Activated T-cell treated with anti-CD3 and anti-CD28 coated beads, Interleukin-2, amount 50 U/mL, for 24 hours (primary cell): ENCODE measurements around the gene RNF207.

Experiments
- DNase-seq: peaks from one replicate; pipeline ENCODE4 v3.0.0-alpha.2; 2020
- H3K27ac Mint-ChIP-seq: 2 replicates; pipeline ENCODE4 v1.8.0; 2020; ENCODE audit warnings: mild to moderate bottlenecking, mixed read lengths
- H3K27me3 Mint-ChIP-seq: 2 replicates; pipeline ENCODE4 v1.8.0; 2020; ENCODE audit warnings: mixed read lengths
- H3K36me3 Mint-ChIP-seq: 2 replicates; pipeline ENCODE4 v1.8.0; 2020; ENCODE audit warnings: low read depth, mixed read lengths
- H3K4me1 Mint-ChIP-seq: 2 replicates; pipeline ENCODE4 v1.8.0; 2020; ENCODE audit warnings: low read depth, mixed read lengths
- H3K4me3 Mint-ChIP-seq: 2 replicates; pipeline ENCODE4 v1.8.0; 2020; ENCODE audit warnings: mild to moderate bottlenecking, moderate library complexity, mixed read lengths
- H3K9me3 Mint-ChIP-seq: 2 replicates; pipeline ENCODE4 v1.8.0; 2020; ENCODE audit warnings: mixed read lengths

Gene RNF207, protein sequence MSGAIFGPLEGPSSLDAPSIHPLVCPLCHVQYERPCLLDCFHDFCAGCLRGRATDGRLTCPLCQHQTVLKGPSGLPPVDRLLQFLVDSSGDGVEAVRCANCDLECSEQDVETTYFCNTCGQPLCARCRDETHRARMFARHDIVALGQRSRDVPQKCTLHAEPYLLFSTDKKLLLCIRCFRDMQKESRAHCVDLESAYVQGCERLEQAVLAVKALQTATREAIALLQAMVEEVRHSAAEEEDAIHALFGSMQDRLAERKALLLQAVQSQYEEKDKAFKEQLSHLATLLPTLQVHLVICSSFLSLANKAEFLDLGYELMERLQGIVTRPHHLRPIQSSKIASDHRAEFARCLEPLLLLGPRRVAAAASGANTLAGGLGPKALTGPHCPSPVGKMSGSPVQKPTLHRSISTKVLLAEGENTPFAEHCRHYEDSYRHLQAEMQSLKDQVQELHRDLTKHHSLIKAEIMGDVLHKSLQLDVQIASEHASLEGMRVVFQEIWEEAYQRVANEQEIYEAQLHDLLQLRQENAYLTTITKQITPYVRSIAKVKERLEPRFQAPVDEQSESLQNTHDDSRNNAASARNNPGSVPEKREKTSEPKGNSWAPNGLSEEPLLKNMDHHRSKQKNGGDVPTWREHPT

DNA sequence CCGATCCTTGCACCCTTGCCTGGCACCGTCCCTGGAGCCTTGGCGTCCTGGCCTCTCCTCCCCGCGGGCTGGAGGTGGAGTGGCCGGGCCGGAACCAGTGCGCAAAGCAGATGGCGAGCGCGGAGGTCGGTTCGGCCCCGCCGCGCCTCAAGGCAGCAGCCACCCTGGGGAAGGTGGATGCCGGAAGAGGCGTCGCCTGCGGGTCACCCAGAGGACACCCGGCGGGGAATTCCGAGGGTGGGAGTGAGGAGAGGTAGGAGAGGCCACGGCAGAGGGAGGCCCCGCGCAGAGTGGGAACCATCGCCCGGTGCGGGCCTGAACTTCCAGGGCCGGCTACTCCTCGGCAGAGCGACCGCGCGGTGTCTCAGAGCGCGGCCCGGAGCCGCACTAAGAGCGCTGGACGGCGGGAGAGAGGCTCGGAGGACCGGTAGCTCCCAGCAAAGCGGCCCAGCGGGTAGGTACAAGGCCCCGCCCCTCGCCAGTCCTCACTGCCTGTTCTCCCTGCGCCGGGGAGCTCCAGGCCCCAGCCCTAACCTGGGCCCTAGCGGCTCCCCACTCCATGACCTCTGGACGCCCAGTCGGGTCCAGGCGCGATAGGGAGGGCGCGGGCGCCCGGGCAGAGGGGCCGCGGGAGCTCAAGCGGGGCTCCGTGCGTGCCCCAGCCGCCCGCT is at the start of gene RNF207:
Gene RNF207 (plus strand): TSS at position 271 of the 671 bp plus-strand sequence. CDS start 417 bp downstream, outside the sequence.
- no peaks in the 10 kb centered on the region for H3K9me3 Mint-ChIP-seq
- DNase-seq, result peak; percentile 83
- H3K27me3 Mint-ChIP-seq, result peaks cover 29% of the 10 kb centered on the region
- peaks cover 16% of the 10 kb centered on the region for H3K4me1 Mint-ChIP-seq
- no peaks in the 10 kb centered on the region for H3K36me3 Mint-ChIP-seq
- H3K4me3 Mint-ChIP-seq, result peak within 1 kb of the TSS; percentile 77
- H3K27ac Mint-ChIP-seq, result peak within 1 kb of the TSS; percentile 18

DNA sequence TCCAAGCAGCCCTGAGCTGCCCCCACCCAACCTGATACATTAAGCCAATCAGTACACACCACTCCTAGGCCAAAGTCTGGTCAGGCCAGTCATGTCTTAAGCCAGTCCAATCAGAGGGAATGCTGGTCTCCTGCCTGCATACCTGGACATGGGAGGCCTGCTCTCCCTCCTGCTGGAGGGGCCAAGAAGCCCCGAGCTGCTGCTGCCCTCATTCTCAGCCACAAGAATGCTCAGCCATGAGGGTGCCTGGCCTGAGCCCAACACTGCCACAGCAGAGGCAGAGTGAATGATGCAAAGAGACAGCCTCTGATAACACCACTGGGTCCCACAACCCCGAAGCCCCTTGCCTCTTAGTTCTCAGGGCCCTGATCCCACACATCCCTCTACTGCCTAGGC is 48.8 kb upstream of the RNF207 start:
- no peak for DNase-seq
- Mint-ChIP-seq H3K36me3 (no peaks in the 10 kb centered on the region), H3K4me1 (peaks cover 16% of the 10 kb centered on the region), H3K27ac (no peak overlapping the region), H3K4me3 (no peak overlapping the region), H3K9me3 (no peaks in the 10 kb centered on the region), H3K27me3 (peaks cover 23% of the 10 kb centered on the region)

DNA sequence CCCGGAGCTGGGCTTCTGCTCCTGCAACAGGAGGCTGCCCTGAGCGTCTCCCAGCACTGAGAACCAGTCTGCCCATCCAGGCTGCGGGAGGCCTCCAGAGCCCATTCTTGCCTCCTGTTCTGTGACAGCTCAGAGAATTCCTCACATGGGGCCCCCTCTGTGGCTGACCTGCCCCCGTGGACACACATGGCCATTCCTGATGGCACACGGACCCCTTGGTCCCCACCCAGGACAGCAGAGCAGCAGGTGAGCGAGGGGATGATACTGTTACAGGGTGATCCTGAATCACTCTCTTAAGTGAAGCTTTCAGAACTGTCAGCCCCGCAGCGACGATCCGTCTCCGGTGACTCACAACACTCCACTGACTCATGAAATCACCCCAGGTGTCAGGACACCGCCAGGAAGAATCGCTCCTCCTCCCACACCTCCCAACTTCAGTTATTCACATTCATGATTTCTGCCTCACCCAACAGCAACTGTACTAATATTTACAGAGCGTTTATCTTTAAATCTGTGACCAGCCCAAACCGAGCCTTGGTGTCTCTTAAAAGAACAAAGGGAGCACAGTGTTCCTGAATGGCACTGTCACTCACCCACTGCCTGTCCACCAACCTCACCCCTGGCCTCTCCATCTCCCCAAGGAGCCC is 48.3 kb upstream of the RNF207 start:
- H3K27ac Mint-ChIP-seq, result no peak overlapping the region
- DNase-seq, result no peak

DNA sequence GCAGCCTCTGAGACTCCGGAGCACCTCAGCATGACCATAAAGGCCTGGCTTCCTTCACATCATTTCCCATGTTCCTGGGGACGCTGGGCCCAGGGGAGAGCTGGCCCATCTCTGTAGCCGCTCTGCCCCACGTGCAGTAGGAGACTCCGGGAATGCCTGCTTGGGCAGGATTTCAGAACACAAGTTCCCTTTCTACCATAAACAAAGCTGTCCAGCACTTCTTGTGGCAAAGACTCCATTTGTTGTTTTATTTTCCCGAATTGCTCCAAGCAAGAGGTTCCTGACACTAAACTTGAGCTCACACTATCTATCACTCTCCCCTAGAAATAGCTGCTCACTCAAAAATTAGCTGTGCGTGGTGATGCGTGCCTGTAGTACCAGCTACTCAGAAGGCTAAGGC is 47.7 kb upstream of the RNF207 start:
- no peak for DNase-seq
- H3K27ac Mint-ChIP-seq, result no peak overlapping the region
- peaks cover 16% of the 10 kb centered on the region for H3K4me1 Mint-ChIP-seq
- no peaks in the 10 kb centered on the region for H3K36me3 Mint-ChIP-seq
- no peaks in the 10 kb centered on the region for H3K9me3 Mint-ChIP-seq
- H3K27me3 Mint-ChIP-seq, result peaks cover 23% of the 10 kb centered on the region
- no peak overlapping the region for H3K4me3 Mint-ChIP-seq

More for the DNA sequence above, 48.3 kb upstream of the RNF207 start:
- Mint-ChIP-seq H3K36me3 (no peaks in the 10 kb centered on the region), H3K4me1 (peaks cover 16% of the 10 kb centered on the region), H3K4me3 (no peak overlapping the region), H3K27me3 (peaks cover 23% of the 10 kb centered on the region), H3K9me3 (no peaks in the 10 kb centered on the region)

DNA sequence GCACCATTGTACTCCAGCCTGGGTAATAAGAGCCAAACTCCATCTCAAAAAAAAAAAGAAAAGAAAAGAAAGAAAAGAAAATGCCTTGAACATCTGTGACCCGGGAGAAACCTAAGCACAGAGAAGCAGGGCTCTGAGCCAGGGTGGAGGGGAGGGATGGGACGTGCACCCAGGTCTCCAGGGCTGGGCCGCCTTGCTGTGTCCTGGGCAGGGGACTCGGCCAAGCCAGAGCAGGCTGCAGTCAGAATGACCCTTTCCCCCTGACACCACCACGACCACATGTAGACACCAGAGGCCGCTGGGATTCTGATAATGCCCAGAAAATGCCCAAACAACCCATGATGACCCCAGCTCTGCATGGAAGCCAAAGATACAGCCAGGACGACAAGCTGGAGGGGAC is 43.6 kb upstream of the RNF207 start:
- H3K4me1 Mint-ChIP-seq, result peaks cover 7% of the 10 kb centered on the region
- no peaks in the 10 kb centered on the region for H3K9me3 Mint-ChIP-seq
- H3K27ac Mint-ChIP-seq, result no peak overlapping the region
- no peak for DNase-seq
- H3K27me3 Mint-ChIP-seq, result peaks cover 23% of the 10 kb centered on the region
- no peaks in the 10 kb centered on the region for H3K36me3 Mint-ChIP-seq
- no peak overlapping the region for H3K4me3 Mint-ChIP-seq

DNA sequence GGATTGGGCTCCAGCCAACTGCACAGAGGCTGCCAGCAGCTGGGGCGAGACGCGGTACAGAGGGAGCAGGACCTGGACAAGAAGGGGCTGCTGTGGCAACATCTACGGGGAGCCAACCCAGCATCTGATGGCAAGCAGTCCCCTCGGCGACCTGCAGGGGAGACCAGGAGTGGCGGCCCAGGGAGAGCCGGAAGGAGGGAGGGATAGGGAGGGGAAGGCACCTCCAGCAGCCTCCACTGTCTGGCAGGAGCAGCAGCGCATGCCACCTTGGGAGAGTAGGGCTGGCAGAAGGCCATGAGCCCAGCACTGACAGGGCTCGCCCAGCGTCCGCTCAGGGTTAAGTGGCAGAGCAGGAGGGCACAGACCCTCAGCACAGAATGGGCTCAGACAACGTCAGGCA is 43.1 kb upstream of the RNF207 start:
- no peaks in the 10 kb centered on the region for H3K9me3 Mint-ChIP-seq
- H3K36me3 Mint-ChIP-seq, result no peaks in the 10 kb centered on the region
- peaks cover 23% of the 10 kb centered on the region for H3K27me3 Mint-ChIP-seq
- no peak for DNase-seq
- peaks cover 3% of the 10 kb centered on the region for H3K4me1 Mint-ChIP-seq
- H3K4me3 Mint-ChIP-seq, result no peak overlapping the region
- no peak overlapping the region for H3K27ac Mint-ChIP-seq

DNA sequence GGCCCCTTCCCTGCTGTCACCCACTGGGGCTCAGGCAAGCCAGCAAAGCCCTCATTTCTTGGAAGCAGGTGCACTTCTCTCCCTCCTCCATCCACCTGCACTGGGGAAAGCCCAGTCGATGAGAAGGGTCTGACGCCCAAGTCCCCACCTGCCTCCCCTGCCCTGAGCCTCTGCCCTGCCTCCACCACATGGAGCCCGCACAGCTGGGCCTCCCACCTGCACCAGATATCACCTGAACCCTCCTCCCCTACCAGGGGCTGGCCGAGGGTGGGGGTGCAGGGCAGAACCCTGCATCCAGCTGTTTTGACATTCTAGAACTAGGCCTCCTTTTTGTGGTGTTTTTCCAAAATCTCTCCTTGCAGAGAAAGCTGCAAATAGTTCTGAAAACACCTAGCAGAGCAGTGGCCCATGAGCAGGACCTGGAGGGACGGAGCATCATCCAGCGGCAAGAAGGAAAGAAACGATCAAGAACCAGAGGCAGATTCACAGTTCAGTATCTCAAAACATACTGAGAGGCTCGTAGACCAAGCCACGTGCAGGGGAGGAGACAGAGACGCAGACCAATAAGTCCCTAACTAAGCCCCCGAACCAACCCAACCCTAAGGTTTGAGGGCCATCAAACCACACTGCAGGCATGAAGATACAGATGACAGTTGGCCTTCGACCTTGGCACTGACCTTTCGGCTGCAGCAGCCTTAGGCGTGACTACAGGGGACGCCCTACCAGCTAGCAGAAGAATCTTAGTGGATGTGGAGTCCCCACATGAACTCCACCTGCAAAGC is 42.5 kb upstream of the RNF207 start:
- H3K27ac Mint-ChIP-seq, result no peak overlapping the region
- H3K4me3 Mint-ChIP-seq, result no peak overlapping the region
- peaks cover 24% of the 10 kb centered on the region for H3K27me3 Mint-ChIP-seq
- DNase-seq, result no peak
- no peaks in the 10 kb centered on the region for H3K36me3 Mint-ChIP-seq
- no peaks in the 10 kb centered on the region for H3K4me1 Mint-ChIP-seq
- no peaks in the 10 kb centered on the region for H3K9me3 Mint-ChIP-seq

DNA sequence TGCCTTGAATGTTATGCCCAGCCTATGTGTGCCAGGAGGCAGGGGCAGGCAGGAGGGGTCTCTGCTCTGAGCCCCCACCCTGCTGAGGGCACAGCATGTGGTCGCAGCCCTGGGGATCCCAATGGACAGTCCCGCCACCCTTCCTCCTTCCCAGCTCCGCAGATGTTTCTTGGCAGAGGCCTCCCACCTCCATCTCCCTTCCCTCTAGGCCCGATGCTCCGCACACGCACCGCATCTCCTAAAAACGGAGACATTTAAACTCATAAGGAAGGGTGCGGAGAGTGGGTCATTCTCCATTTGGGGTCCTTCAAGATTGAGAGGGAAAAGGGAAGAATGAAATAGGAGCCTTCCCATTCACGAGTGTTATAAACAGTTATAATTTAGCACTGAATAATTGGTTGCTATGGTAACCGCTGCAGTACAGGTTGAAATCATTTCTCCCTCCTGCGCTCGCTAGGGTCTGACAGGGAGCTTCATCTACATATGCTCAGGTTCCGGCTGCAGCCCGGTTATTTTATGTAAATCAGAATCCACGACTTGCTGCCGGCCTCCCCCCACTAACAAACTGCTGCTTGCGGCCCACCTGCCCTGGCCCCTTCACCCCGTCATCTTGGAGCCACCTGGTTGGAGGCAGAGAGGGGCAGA is 41.8 kb upstream of the RNF207 start:
- H3K36me3 Mint-ChIP-seq, result no peaks in the 10 kb centered on the region

DNA sequence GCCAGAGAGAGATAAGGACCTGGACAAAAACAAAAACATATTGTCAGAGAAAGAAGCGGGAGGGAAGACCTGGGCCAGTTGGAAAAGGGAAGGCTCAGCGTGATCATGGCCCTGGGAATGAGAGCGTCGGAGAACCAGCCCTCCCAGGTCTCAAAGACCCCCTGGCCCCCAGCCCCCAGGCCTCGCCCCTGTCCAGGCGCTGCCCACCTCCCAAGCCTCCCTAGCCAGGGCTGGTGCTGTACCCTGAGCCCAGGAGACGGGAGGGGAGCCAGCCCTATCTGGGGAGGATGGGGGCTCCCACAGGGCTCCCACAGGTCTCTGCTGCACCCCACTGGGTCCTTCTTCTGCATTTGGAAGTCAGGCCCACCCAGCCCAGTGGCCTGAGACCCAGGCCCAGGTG is 40.9 kb upstream of the RNF207 start:
- no peak for DNase-seq
- no peak overlapping the region for H3K27ac Mint-ChIP-seq
- H3K27me3 Mint-ChIP-seq, result peaks cover 16% of the 10 kb centered on the region
- no peaks in the 10 kb centered on the region for H3K9me3 Mint-ChIP-seq
- H3K36me3 Mint-ChIP-seq, result no peaks in the 10 kb centered on the region
- H3K4me3 Mint-ChIP-seq, result no peak overlapping the region
- H3K4me1 Mint-ChIP-seq, result no peaks in the 10 kb centered on the region

More for the DNA sequence above, 41.8 kb upstream of the RNF207 start:
- Mint-ChIP-seq H3K9me3 (no peaks in the 10 kb centered on the region), H3K27me3 (peaks cover 22% of the 10 kb centered on the region), H3K4me3 (no peak overlapping the region), H3K27ac (no peak overlapping the region), H3K4me1 (no peaks in the 10 kb centered on the region)
- DNase-seq, result no peak

DNA sequence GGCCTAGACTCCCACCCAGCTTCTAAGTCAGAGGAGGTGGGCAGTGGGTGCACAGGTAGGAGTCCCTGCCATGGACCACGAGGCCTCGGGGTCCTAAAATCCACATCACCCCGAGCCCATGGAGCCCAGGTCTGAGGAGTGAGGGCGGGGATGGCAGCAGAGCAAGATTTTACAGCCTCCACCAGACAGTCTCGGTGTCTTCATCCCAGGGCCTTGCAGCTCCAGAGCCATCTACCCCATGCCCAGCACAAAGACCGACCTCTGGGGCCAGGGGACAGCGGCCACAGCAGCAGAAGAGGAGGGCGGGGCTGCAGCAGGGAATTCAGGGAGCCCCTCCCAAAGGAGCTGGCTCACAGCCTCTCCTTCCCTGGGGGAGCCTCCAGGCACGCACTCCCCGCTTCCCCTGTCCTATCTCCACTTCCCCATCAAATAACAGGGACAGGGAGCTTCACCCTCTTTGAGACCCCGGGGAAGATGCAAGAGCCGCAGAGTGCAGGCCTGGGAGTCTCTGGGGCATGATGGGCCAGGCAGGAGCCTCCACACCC is 40.4 kb upstream of the RNF207 start:
- H3K4me1 Mint-ChIP-seq, result no peaks in the 10 kb centered on the region
- H3K4me3 Mint-ChIP-seq, result no peak overlapping the region
- H3K36me3 Mint-ChIP-seq, result no peaks in the 10 kb centered on the region
- peaks cover 16% of the 10 kb centered on the region for H3K27me3 Mint-ChIP-seq
- no peak overlapping the region for H3K27ac Mint-ChIP-seq
- DNase-seq, result no peak
- H3K9me3 Mint-ChIP-seq, result no peaks in the 10 kb centered on the region

DNA sequence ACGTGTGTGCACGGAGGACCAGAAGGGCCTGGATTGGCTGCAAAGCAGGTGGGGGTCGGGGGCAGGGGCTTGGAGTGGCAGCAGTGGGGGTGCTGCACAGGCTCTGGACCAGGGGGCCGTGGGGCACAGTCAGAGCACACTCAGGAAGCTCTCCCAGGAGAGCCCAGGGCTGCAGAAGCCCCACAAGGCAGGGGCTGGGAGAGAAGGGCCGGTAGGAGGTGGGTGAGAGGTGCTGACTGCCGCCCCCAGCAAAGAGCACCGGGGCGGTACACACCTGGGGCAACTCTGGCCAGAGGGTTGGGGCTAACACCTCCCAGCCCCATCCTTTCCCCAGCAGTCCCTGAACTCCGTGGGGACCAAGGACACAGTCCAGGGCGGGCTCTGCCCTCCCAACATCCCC is 39.7 kb upstream of the RNF207 start:
- Mint-ChIP-seq H3K36me3 (no peaks in the 10 kb centered on the region), H3K9me3 (no peaks in the 10 kb centered on the region), H3K27ac (no peak overlapping the region), H3K27me3 (peaks cover 12% of the 10 kb centered on the region), H3K4me1 (no peaks in the 10 kb centered on the region), H3K4me3 (no peak overlapping the region)
- DNase-seq, result no peak

DNA sequence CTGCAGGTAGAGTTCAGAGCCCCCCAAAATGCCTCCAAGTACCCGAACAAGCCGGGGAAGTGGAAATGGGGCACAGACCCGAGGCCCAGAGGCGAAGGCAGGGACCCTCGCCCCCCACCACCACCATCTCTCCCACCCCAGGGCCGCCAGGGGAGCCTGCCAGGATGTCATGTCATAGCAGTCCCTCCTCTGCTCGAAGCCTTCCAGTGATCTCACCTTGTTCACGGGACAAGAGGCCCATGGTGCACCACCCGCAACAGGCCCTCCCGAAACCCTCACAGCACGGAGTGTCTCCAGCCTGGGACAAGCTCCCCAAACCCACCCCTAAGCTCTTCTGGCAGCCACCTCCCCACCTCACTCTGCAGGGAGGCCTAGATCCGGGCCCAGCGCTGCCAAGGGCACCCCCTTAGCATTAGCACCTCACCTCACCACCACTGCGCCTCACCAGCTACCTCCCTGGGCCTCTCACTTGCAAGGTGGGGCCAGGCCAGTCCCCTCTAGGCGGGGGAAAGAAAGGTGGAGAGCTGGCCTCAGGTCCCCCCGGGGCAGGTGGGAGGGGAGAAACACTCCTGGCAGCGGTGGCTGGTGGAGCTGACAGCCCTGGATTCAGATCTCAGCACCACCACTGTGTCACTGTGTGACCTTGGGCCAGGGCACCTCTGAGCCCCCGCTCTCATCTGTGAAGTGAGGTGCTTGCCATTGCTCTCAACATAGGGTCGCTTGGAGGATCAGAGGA is 39.1 kb upstream of the RNF207 start:
- Mint-ChIP-seq H3K4me1 (no peaks in the 10 kb centered on the region), H3K27ac (no peak overlapping the region), H3K9me3 (no peaks in the 10 kb centered on the region), H3K4me3 (no peak overlapping the region), H3K27me3 (peaks cover 13% of the 10 kb centered on the region), H3K36me3 (no peaks in the 10 kb centered on the region)
- no peak for DNase-seq
